NT2/D1 (cell line): ENCODE results near the gene RIT2.

Source experiments
- DNase-seq: peaks from one replicate; pipeline ENCODE4 v3.0.0-alpha.2; 2011; ENCODE audit warnings: low read depth, low spot score
- H3K27me3 ChIP-seq: 2 replicates; pipeline ENCODE4 v1.6.0; 2011; ENCODE audit warnings: mild to moderate bottlenecking; ENCODE audit not compliant: insufficient read length, insufficient read depth
- H3K36me3 ChIP-seq: 2 replicates; pipeline ENCODE4 v1.6.1; 2011; ENCODE audit warnings: mild to moderate bottlenecking, low read length, mixed read lengths; ENCODE audit not compliant: insufficient read depth, insufficient read length
- H3K4me1 ChIP-seq: 2 replicates; pipeline ENCODE4 v1.5.1; 2011; ENCODE audit not compliant: insufficient read depth, insufficient read length
- H3K4me3 ChIP-seq: 2 replicates; pipeline ENCODE4 v1.5.1; 2011; ENCODE audit warnings: low read depth; ENCODE audit not compliant: insufficient read length
- H3K9ac ChIP-seq: 2 replicates; pipeline ENCODE4 v1.6.0; 2011; ENCODE audit warnings: low read depth; ENCODE audit not compliant: insufficient read length
- H3K9me3 ChIP-seq: 2 replicates; pipeline ENCODE4 v1.5.1; 2011; ENCODE audit warnings: mild to moderate bottlenecking, low read length; ENCODE audit not compliant: insufficient read depth
- SUZ12 ChIP-seq: IDR thresholded peaks from 2 replicates; pipeline ENCODE4 v1.6.1; 2011; ENCODE audit not compliant: insufficient read length, insufficient read depth; ENCODE audit errors: extremely low read depth
- YY1 ChIP-seq: IDR thresholded peaks from 2 replicates; pipeline ENCODE4 v1.6.1; 2011; ENCODE audit not compliant: insufficient read length, insufficient read depth
- ZNF274 ChIP-seq: IDR thresholded peaks from 2 replicates; pipeline ENCODE4 v1.6.1; 2011; ENCODE audit warnings: mild to moderate bottlenecking, low read depth, low read length

The RIT2 gene

DNA sequence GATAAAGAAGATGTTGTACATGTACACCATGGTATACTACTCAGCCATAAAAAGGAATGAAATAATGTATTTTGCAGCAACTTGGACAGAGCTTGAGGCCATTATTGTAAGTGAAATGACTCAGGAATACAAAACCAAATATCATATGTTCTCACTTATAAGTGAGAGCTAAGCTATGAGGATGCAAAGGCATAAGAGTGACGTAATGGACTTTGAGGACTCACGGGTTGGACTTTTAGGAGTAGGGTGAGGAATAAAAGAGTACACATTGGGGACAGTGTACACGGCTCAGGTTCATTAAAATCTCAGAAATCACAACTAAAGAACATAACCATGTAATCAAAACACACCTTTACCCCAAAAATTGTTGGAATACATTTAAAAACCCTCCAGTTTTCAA is 206.4 kb downstream of the RIT2 start:
- TF ChIP-seq YY1 (no peak), ZNF274 (no peak), SUZ12 (no peak)
- no peaks in the 10 kb centered on the region for H3K4me1 ChIP-seq
- no peak for DNase-seq
- no peaks in the 10 kb centered on the region for H3K27me3 ChIP-seq
- H3K9me3 ChIP-seq = no peaks in the 10 kb centered on the region
- no peak overlapping the region for H3K4me3 ChIP-seq
- no peak overlapping the region for H3K9ac ChIP-seq
- no peaks in the 10 kb centered on the region for H3K36me3 ChIP-seq

- Histone ChIP-seq H3K36me3 (no peaks in the 10 kb centered on the region), H3K4me3 (no peak overlapping the region), H3K9me3 (no peaks in the 10 kb centered on the region), H3K27me3 (no peaks in the 10 kb centered on the region), H3K4me1 (no peaks in the 10 kb centered on the region), H3K9ac (no peak overlapping the region)
- DNase-seq = no peak
- TF ChIP-seq SUZ12 (no peak), YY1 (no peak), ZNF274 (no peak)
These were observed 208.7 kb downstream of the RIT2 start for GRCh38 chr18:42906761-42907160.

GRCh38 chr18:42901161-42901560 is 214.3 kb downstream of the RIT2 start:
- TF ChIP-seq SUZ12 (no peak), YY1 (no peak), ZNF274 (no peak)
- Histone ChIP-seq H3K4me3 (no peak overlapping the region), H3K36me3 (no peaks in the 10 kb centered on the region), H3K4me1 (no peaks in the 10 kb centered on the region), H3K27me3 (no peaks in the 10 kb centered on the region), H3K9ac (no peak overlapping the region), H3K9me3 (no peaks in the 10 kb centered on the region)
- no peak for DNase-seq

DNA sequence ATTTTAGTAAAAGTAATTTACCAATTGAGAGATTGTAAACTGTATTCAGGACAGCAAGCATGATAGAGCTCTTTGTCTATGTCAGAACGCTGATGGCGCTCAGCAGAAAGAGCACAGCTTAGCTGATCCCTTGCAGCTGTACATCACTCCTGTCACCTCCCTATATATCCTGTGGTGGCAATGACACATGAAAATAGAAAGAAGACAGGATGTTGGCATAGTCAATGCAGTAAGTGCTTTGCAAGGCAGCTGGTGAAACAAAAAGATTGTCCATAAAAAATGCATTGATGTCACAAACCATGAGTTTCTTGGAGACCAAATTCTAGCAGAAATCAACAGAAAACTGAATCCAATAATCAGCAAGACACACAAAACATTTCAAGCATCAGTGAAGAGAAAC is 221.5 kb downstream of the RIT2 start:
- DNase-seq = no peak
- Histone ChIP-seq H3K9ac (no peak overlapping the region), H3K4me1 (no peaks in the 10 kb centered on the region), H3K9me3 (no peaks in the 10 kb centered on the region), H3K36me3 (no peaks in the 10 kb centered on the region), H3K4me3 (no peak overlapping the region), H3K27me3 (no peaks in the 10 kb centered on the region)
- no peak for TF ChIP-seq ZNF274
- no peak for TF ChIP-seq SUZ12
- no peak for TF ChIP-seq YY1

DNA sequence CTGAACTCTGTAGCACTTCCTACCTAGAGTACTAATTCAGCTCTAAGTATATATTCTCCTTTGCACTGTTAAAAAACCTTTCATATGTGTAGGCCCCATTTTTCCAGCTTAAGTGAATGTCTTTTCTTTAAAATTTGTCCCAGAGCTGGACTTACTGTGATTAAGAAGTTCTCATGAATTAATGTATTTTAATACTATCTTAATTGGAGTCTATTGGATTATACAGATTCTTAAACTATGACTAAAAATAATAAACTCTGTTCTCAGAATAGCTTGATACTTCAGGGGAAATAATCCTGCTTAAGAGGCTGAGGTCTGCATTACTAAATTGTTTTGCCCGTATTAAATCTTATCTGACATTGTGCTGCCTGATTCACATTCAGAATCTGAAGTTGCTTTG is 223.3 kb downstream of the RIT2 start:
- Histone ChIP-seq H3K9ac (no peak overlapping the region), H3K36me3 (no peaks in the 10 kb centered on the region), H3K9me3 (no peaks in the 10 kb centered on the region), H3K4me3 (no peak overlapping the region), H3K27me3 (no peaks in the 10 kb centered on the region), H3K4me1 (no peaks in the 10 kb centered on the region)
- no peak for TF ChIP-seq SUZ12
- TF ChIP-seq YY1 = no peak
- no peak for TF ChIP-seq ZNF274
- DNase-seq = no peak

DNA sequence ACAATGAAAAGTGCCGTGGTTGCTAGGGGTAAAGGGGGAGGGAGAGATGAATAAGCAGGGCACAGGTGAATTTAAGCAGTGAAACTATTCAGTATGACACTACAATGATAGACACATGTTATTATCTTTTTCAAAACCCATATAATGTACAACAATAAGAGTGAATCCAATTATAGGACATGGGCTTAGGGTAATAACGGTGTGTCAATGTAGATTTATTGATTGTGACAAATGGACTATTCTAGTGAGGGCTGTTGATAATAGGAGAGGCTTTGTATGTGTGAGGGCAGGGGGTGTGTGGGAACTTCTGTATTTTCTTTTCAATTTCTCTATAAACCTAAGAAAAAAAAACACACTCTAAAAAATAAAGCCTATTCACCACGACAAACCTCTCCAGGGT is 223.8 kb downstream of the RIT2 start:
- Histone ChIP-seq H3K36me3 (no peaks in the 10 kb centered on the region), H3K4me3 (no peak overlapping the region), H3K9me3 (no peaks in the 10 kb centered on the region), H3K9ac (no peak overlapping the region), H3K27me3 (no peaks in the 10 kb centered on the region), H3K4me1 (no peaks in the 10 kb centered on the region)
- TF ChIP-seq SUZ12 = no peak
- no peak for TF ChIP-seq YY1
- no peak for TF ChIP-seq ZNF274
- no peak for DNase-seq

- TF ChIP-seq SUZ12 = no peak
- TF ChIP-seq ZNF274 = no peak
- no peak for TF ChIP-seq YY1
- DNase-seq = no peak
- H3K27me3 ChIP-seq = no peaks in the 10 kb centered on the region
- H3K4me1 ChIP-seq = no peaks in the 10 kb centered on the region
- H3K9ac ChIP-seq = no peak overlapping the region
- no peaks in the 10 kb centered on the region for H3K9me3 ChIP-seq
- H3K4me3 ChIP-seq = no peak overlapping the region
- H3K36me3 ChIP-seq = no peaks in the 10 kb centered on the region
These were observed 232.3 kb downstream of the RIT2 start for GRCh38 chr18:42883169-42883568.

- Histone ChIP-seq H3K27me3 (no peaks in the 10 kb centered on the region), H3K4me3 (no peak overlapping the region), H3K4me1 (no peaks in the 10 kb centered on the region), H3K9me3 (no peaks in the 10 kb centered on the region), H3K36me3 (no peaks in the 10 kb centered on the region), H3K9ac (no peak overlapping the region)
- TF ChIP-seq ZNF274 (no peak), SUZ12 (no peak)
- no peak for DNase-seq
These were observed 233.4 kb downstream of the RIT2 start for GRCh38 chr18:42882122-42882521.
